ENCODE results near the gene FLNB.

The FLNB gene

GRCh38 chr3:58039601-58040000, 31.4 kb downstream of the FLNB start:
- ChIA-PET POLR2A (interaction anchor here (0.6 to 1.0 kb wide), 2 partner anchors 14 to 28 kb away, joined by 5 to 6 read pairs; no protein-coding TSS in a partner anchor), CTCF (no interaction called here)
- Histone ChIP-seq H3K4me1 (ENCODE audit: control insufficient read depth, insufficient read depth, low read length) (peaks cover 16% of the 10 kb centered on the region), H3K9me3 (ENCODE audit: control insufficient read depth, insufficient read depth, low read depth, low read length) (no peaks in the 10 kb centered on the region), H3K27ac (ENCODE audit: extremely low read depth, low read depth, low read length) (no peak overlapping the region; the same call in 1 of the 2 replicates), H3K36me3 (ENCODE audit: control insufficient read depth in 2 of 2, insufficient read depth in 1 of 2, low read length in 2 of 2) (no peaks in the 10 kb centered on the region), H3K4me3 (ENCODE audit: low read depth, low read length) (no peak overlapping the region)
- no peak for TF ChIP-seq ZFP41 (tag by site-specific recombination; IDR thresholded peaks at IDR 0.05; ENCODE audit: borderline replicate concordance)
- TF ChIP-seq, protein P1, sequence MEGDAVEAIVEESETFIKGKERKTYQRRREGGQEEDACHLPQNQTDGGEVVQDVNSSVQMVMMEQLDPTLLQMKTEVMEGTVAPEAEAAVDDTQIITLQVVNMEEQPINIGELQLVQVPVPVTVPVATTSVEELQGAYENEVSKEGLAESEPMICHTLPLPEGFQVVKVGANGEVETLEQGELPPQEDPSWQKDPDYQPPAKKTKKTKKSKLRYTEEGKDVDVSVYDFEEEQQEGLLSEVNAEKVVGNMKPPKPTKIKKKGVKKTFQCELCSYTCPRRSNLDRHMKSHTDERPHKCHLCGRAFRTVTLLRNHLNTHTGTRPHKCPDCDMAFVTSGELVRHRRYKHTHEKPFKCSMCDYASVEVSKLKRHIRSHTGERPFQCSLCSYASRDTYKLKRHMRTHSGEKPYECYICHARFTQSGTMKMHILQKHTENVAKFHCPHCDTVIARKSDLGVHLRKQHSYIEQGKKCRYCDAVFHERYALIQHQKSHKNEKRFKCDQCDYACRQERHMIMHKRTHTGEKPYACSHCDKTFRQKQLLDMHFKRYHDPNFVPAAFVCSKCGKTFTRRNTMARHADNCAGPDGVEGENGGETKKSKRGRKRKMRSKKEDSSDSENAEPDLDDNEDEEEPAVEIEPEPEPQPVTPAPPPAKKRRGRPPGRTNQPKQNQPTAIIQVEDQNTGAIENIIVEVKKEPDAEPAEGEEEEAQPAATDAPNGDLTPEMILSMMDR (tag by site-specific recombination; IDR thresholded peaks at IDR 0.05): no peak
- TF ChIP-seq ZNF610 (tag by site-specific recombination; IDR thresholded peaks at IDR 0.05; ENCODE audit: borderline replicate concordance): no peak
- no peak for TF ChIP-seq ZNF571 (tag by site-specific recombination; IDR thresholded peaks at IDR 0.05)
- TF ChIP-seq ZBTB48 (tag by site-specific recombination; IDR thresholded peaks at IDR 0.05): no peak
- TF ChIP-seq ZNF660 (tag by site-specific recombination; IDR thresholded peaks at IDR 0.05): no peak
- no peak for TF ChIP-seq ZNF423 (tag by site-specific recombination; IDR thresholded peaks at IDR 0.05)
- no peak for TF ChIP-seq ZBTB11 (tag by site-specific recombination; conservative IDR thresholded peaks at IDR 0.05; ENCODE audit: low read depth)
- TF ChIP-seq, protein P2, sequence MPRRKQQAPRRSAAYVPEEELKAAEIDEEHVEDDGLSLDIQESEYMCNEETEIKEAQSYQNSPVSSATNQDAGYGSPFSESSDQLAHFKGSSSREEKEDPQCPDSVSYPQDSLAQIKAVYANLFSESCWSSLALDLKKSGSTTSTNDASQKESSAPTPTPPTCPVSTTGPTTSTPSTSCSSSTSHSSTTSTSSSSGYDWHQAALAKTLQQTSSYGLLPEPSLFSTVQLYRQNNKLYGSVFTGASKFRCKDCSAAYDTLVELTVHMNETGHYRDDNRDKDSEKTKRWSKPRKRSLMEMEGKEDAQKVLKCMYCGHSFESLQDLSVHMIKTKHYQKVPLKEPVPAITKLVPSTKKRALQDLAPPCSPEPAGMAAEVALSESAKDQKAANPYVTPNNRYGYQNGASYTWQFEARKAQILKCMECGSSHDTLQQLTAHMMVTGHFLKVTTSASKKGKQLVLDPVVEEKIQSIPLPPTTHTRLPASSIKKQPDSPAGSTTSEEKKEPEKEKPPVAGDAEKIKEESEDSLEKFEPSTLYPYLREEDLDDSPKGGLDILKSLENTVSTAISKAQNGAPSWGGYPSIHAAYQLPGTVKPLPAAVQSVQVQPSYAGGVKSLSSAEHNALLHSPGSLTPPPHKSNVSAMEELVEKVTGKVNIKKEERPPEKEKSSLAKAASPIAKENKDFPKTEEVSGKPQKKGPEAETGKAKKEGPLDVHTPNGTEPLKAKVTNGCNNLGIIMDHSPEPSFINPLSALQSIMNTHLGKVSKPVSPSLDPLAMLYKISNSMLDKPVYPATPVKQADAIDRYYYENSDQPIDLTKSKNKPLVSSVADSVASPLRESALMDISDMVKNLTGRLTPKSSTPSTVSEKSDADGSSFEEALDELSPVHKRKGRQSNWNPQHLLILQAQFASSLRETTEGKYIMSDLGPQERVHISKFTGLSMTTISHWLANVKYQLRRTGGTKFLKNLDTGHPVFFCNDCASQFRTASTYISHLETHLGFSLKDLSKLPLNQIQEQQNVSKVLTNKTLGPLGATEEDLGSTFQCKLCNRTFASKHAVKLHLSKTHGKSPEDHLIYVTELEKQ (tag by site-specific recombination; IDR thresholded peaks at IDR 0.05; ENCODE audit: borderline replicate concordance): no peak
- TF ChIP-seq ZNF146 (tag by site-specific recombination; IDR thresholded peaks at IDR 0.05): no peak
- TF ChIP-seq ZNF843 (tag by site-specific recombination; IDR thresholded peaks at IDR 0.05): no peak
- TF ChIP-seq MEIS1 (CRISPR knock-in tag; IDR thresholded peaks at IDR 0.05; ENCODE audit: borderline replicate concordance): no peak
- no peak for TF ChIP-seq ZNF184 (tag by site-specific recombination; IDR thresholded peaks at IDR 0.05)
- no peak for TF ChIP-seq ZNF132 (tag by site-specific recombination; IDR thresholded peaks at IDR 0.05; ENCODE audit: borderline replicate concordance)
- no peak for TF ChIP-seq ZBTB7A (tag by site-specific recombination; IDR thresholded peaks at IDR 0.05; ENCODE audit: low read depth)
- no peak for TF ChIP-seq ZNF324 (tag by site-specific recombination; IDR thresholded peaks at IDR 0.05)
- TF ChIP-seq MZF1 (tag by site-specific recombination; IDR thresholded peaks at IDR 0.05; ENCODE audit: borderline replicate concordance): no peak
- TF ChIP-seq SCRT2 (tag by site-specific recombination; IDR thresholded peaks at IDR 0.05): no peak
- no peak for TF ChIP-seq SP3 (tag by site-specific recombination; IDR thresholded peaks at IDR 0.05)

All from HEK293 (cell line).